Testis (tissue), 2 donors: Measurements from ENCODE around the gene SYNE2.

Experiments used
- CTCF ChIP-seq, 3 experiments: fragments of 450-650 bp in 2 of 3; fragments of 200-600 bp in 1 of 3; sonication (generic) in 1 of 3; IDR thresholded peaks; one replicate each; pipeline ENCODE4 v1.5.1; 2016 to 2019; ENCODE audit warnings: antibody characterized with exemption in 3 of 3, mild to moderate bottlenecking in 2 of 3, moderate library complexity in 1 of 3
- POLR2A ChIP-seq: fragments of 450-650 bp; IDR thresholded peaks from one replicate; pipeline ENCODE4 v1.6.1; 2017; ENCODE audit warnings: antibody characterized with exemption, mild to moderate bottlenecking, moderate library complexity

- no peak for TF ChIP-seq POLR2A
- TF ChIP-seq CTCF (IDR thresholded peaks at IDR 0.05), result no peak
Measured at GRCh38 chr14:64158608-64159007, 305.8 kb downstream of the SYNE2 start.
